Measurements from ENCODE around the gene OR10A6. TPM values are rescaled to one million over a fixed set of nuclear protein-coding genes. Genes with fewer than 3 reads are reported as not detected.

Gene OR10A6
- total RNA-seq, 1 experiment from 2014 or later: not detected

DNA sequence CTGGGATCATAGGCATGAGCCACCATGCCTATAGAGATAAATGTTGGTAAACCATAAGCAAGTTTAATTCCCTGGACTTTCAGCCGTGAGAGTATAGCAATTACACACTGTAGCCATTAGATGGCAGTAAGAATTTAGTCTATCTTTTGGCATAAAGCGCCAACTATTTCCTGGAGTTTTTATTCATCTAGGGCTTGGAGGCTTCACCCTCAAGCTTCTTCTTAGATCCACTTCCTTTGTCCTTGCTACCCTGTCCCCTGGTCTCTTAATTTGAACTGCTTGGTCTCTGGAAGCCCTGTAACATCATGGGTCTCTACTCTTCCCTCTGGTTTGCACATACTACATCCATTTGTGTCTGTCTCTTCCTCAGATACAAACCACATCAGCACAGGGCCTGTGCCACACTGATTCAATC lies 38.2 kb downstream of the OR10A6 start:
- no TSS peak for BruUV-seq (replicated peaks)
- TF ChIP-seq EZH2 (IDR thresholded peaks at IDR 0.05; ENCODE audit: borderline replicate concordance, low read depth, low read length, poor library complexity, severe bottlenecking): no peak
- TF ChIP-seq, protein P1, sequence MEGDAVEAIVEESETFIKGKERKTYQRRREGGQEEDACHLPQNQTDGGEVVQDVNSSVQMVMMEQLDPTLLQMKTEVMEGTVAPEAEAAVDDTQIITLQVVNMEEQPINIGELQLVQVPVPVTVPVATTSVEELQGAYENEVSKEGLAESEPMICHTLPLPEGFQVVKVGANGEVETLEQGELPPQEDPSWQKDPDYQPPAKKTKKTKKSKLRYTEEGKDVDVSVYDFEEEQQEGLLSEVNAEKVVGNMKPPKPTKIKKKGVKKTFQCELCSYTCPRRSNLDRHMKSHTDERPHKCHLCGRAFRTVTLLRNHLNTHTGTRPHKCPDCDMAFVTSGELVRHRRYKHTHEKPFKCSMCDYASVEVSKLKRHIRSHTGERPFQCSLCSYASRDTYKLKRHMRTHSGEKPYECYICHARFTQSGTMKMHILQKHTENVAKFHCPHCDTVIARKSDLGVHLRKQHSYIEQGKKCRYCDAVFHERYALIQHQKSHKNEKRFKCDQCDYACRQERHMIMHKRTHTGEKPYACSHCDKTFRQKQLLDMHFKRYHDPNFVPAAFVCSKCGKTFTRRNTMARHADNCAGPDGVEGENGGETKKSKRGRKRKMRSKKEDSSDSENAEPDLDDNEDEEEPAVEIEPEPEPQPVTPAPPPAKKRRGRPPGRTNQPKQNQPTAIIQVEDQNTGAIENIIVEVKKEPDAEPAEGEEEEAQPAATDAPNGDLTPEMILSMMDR (conservative IDR thresholded peaks at IDR 0.05; ENCODE audit: low read depth, low read length): peak; percentile 69
- H3K4me1 ChIP-seq (ENCODE audit: insufficient read depth, low read length, poor library complexity, severe bottlenecking): no peaks in the 10 kb centered on the region
- no peaks in the 10 kb centered on the region for H3K27me3 ChIP-seq (replicated peaks; ENCODE audit: insufficient read depth, low read depth, low read length, poor library complexity)
- ChIA-PET POLR2A (ENCODE audit: low non-redundant PET) (interaction anchor here (0.7 kb wide), 1 partner anchor 199 kb away, joined by 3 read pairs; no protein-coding TSS in a partner anchor), CTCF (no interaction called here)
- H3K4me3 ChIP-seq (ENCODE audit: low read depth, low read length, poor library complexity, severe bottlenecking): no peak overlapping the region
- DNase-seq (ENCODE audit: low spot score): peak; percentile 58
- no peaks in the 10 kb centered on the region for H3K9me3 ChIP-seq (ENCODE audit: low read depth, low read length, poor library complexity, severe bottlenecking)
- H3K27ac ChIP-seq (ENCODE audit: low read depth, low read length, poor library complexity, severe bottlenecking): no peak overlapping the region
- H3K36me3 ChIP-seq (ENCODE audit: insufficient read depth, low read length, poor library complexity, severe bottlenecking): no peaks in the 10 kb centered on the region
- intact Hi-C loops (cut with micrococcal nuclease; ENCODE audit: unreplicated experiment): loop anchor here (1.0 to 2.0 kb wide), 2 partner anchors 93 to 206 kb away; no protein-coding TSS in a partner anchor

DNA sequence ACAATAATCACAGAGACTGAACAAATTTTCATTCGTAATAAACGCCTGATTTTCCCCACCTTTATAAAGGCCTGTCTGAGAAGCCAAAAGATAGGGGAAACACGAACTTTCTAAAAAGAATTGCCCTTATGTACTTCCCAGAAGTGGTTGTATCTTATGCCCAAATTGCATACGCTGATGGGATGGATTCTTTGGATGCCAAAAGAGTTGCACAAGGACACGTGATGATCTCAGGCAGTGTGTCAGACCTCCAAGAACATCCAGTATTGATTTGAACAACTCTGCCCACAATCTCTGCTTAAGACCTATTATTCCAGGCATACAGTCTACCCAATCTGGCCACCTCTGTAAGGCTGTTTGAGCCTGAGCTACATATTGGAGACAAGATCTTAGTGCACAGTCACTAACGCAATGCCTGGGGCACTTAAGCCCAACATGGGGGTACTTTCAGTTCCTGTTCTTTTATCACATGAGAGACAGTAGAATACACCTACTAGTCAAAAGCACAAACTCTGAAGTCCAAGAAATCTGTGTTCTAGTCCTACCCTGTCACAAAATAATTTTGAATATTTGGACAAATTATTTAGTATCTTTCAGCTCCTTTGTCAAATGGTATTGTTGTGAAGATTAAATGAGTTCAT lies 38.9 kb downstream of the OR10A6 start:
- TF ChIP-seq, protein P1 (conservative IDR thresholded peaks at IDR 0.05; ENCODE audit: low read depth, low read length): no peak
- TF ChIP-seq EZH2 (IDR thresholded peaks at IDR 0.05; ENCODE audit: borderline replicate concordance, low read depth, low read length, poor library complexity, severe bottlenecking): no peak
- intact Hi-C loops (cut with micrococcal nuclease; ENCODE audit: unreplicated experiment): loop anchor here (2.0 kb wide), 1 partner anchor 207 kb away; no protein-coding TSS in a partner anchor
- Histone ChIP-seq H3K27ac (ENCODE audit: low read depth, low read length, poor library complexity, severe bottlenecking) (no peak overlapping the region), H3K4me3 (ENCODE audit: low read depth, low read length, poor library complexity, severe bottlenecking) (no peak overlapping the region), H3K4me1 (ENCODE audit: insufficient read depth, low read length, poor library complexity, severe bottlenecking) (no peaks in the 10 kb centered on the region), H3K36me3 (ENCODE audit: insufficient read depth, low read length, poor library complexity, severe bottlenecking) (no peaks in the 10 kb centered on the region), H3K27me3 (replicated peaks; ENCODE audit: insufficient read depth, low read depth, low read length, poor library complexity) (no peaks in the 10 kb centered on the region), H3K9me3 (ENCODE audit: low read depth, low read length, poor library complexity, severe bottlenecking) (no peaks in the 10 kb centered on the region)
- CTCF ChIA-PET: no interaction called here
- DNase-seq (ENCODE audit: low spot score): no peak
- no TSS peak for BruUV-seq (replicated peaks)
- POLR2A ChIA-PET (ENCODE audit: low non-redundant PET): no interaction called here

- no peaks in the 10 kb centered on the region for H3K27me3 ChIP-seq (replicated peaks; ENCODE audit: insufficient read depth, low read depth, low read length, poor library complexity)
- no TSS peak for BruUV-seq (replicated peaks)
- TF ChIP-seq EZH2 (IDR thresholded peaks at IDR 0.05; ENCODE audit: borderline replicate concordance, low read depth, low read length, poor library complexity, severe bottlenecking): no peak
- TF ChIP-seq, protein P1 (conservative IDR thresholded peaks at IDR 0.05; ENCODE audit: low read depth, low read length): no peak
- H3K9me3 ChIP-seq (ENCODE audit: low read depth, low read length, poor library complexity, severe bottlenecking): no peaks in the 10 kb centered on the region
- H3K4me3 ChIP-seq (ENCODE audit: low read depth, low read length, poor library complexity, severe bottlenecking): no peak overlapping the region
- no peak overlapping the region for H3K27ac ChIP-seq (ENCODE audit: low read depth, low read length, poor library complexity, severe bottlenecking)
- POLR2A ChIA-PET (ENCODE audit: low non-redundant PET): no interaction called here
- no peaks in the 10 kb centered on the region for H3K4me1 ChIP-seq (ENCODE audit: insufficient read depth, low read length, poor library complexity, severe bottlenecking)
- CTCF ChIA-PET: interaction anchor here (0.5 kb wide), 1 partner anchor 169 kb away, joined by 3 read pairs; no protein-coding TSS in a partner anchor
- no peak for DNase-seq (ENCODE audit: low spot score)
- H3K36me3 ChIP-seq (ENCODE audit: insufficient read depth, low read length, poor library complexity, severe bottlenecking): no peaks in the 10 kb centered on the region
- intact Hi-C loops (cut with micrococcal nuclease; ENCODE audit: unreplicated experiment): no loop called here
These were observed 40.5 kb downstream of the OR10A6 start for GRCh38 chr11:7890417-7891172.

Data from A673 (cell line).